HAP-1 (cell line): Measurements from ENCODE around the gene ELMOD3.
A peak's percentile ranks its signal among the peaks of the same experiment; 100 is the strongest.
"Not testable (repeated sequence)": the region's sequence is repeated elsewhere in the genome, so short reads cannot be mapped to it uniquely, and the experiment has no call there.

Experiments
- DNase-seq, 2 experiments: peaks; one replicate each; pipeline ENCODE4 v3.0.0-alpha.2; 2016 to 2020; ENCODE audit warnings: low spot score in 2 of 2
- H3K27me3 ChIP-seq: fragments of 250-450 bp; sonication (Bioruptor Pico); 2 replicates; pipeline ENCODE4 v1.5.1; 2020; ENCODE audit warnings: low read depth, mild to moderate bottlenecking, moderate library complexity
- H3K36me3 ChIP-seq: fragments of 250-450 bp; sonication (Bioruptor Pico); replicated peaks from 2 replicates; pipeline ENCODE4 v1.5.1; 2020; ENCODE audit warnings: mild to moderate bottlenecking
- H3K4me1 ChIP-seq: fragments of 250-450 bp; sonication (Bioruptor Pico); 2 replicates; pipeline ENCODE4 v1.5.1; 2020; ENCODE audit warnings: mild to moderate bottlenecking
- H3K4me3 ChIP-seq: fragments of 250-450 bp; sonication (Bioruptor Pico); 2 replicates; pipeline ENCODE4 v1.5.1; 2020; ENCODE audit warnings: mild to moderate bottlenecking, moderate library complexity
- H3K9me3 ChIP-seq: fragments of 250-450 bp; sonication (Bioruptor Pico); 2 replicates; pipeline ENCODE4 v1.5.1; 2020; ENCODE audit warnings: mild to moderate bottlenecking, moderate library complexity
- in situ Hi-C: fragments of 300-500 bp; cut with MboI; formaldehyde crosslinking; loops from 3 replicates; pipeline ENCODE4 v1.14.3; 2020; ENCODE audit warnings: low sequenced_read_pairs, inconsistent platforms, mixed read lengths

Gene ELMOD3

DNA sequence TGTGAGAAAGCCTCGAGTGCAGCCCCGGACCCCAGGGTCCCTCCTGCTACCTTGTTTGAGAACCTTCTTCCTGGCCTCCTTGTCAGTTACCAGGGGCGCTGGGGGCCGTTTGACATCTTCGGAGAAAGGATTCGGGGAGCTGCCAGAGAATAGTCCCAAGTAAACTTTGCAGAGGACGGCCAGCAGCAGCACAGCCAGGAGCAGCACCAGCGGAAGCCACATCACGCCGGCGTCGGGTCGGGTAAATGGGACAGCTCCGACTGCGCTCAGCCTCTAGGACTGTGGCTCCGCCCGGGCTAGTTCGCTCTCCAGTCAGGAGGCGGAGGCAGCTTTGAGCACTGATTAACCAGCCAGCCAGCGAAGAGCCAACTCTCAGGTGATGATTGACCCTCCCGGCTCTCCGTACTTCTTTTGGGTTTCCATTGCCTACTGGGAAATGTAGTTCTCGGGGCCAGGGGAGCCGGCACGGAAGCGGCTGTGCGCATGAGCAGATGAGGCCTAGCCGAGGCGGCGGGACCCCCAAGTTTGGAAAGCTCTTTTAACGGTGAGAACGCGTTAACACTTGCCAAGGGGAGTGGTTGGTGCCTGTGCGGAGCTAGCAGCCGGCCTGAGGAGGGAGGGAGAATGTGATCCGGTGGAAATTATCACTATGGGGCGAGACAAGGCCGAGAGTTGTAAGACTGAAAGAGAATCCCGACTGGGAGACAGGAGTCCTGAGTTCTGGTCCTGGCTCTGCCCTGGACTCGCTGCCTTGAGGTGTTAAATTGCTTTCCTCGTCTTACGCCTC, at the start of gene ELMOD3, which contains the start of gene RETSAT:
Gene ELMOD3, plus strand, starts transcription at position 484 of the 787 bp plus-strand sequence. CDS start 2,430 bp downstream, outside the sequence.
Gene RETSAT, minus strand, starts transcription at position 243 of the 787 bp plus-strand sequence. Its CDS starts 21 bp downstream, at position 222.
- Histone ChIP-seq H3K4me3 (peak within 1 kb of the TSS; percentile 74), H3K9me3 (no peaks in the 10 kb centered on the region), H3K27me3 (no peaks in the 10 kb centered on the region), H3K4me1 (no peaks in the 10 kb centered on the region; the same call in 1 of the 2 replicates), H3K36me3 (peaks cover 19% of the 10 kb centered on the region)
- peak; percentile 97 to 99 for DNase-seq
- in situ Hi-C loops = no loop called here

DNA sequence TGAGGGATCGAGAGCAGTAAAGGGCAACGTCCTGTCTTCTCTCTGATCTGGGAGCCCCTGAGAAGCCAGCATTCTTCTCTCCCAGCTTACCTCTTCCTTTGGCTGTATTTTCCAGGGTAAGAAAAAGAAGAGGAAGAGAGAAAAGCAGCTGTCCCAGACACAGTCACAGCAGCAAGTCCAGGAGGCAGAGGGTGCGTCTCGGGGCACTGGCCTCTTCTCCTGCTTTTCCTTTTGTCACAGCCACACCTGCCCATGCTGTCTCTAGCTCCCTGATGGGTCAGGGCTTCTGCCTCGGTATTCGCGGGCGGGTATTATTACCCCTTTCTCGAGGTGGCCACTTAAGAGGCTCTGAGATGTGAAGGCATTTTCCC, 47.1 kb upstream of the ELMOD3 start:
- DNase-seq = no peak
- Histone ChIP-seq H3K4me3 (no peak overlapping the region), H3K36me3 (peaks cover 48% of the 10 kb centered on the region), H3K4me1 (no peaks in the 10 kb centered on the region), H3K27me3 (no peaks in the 10 kb centered on the region), H3K9me3 (no peaks in the 10 kb centered on the region)
- in situ Hi-C loops = loop anchor here (25.0 kb wide), 1 partner anchor 820 kb away; no protein-coding TSS in a partner anchor

DNA sequence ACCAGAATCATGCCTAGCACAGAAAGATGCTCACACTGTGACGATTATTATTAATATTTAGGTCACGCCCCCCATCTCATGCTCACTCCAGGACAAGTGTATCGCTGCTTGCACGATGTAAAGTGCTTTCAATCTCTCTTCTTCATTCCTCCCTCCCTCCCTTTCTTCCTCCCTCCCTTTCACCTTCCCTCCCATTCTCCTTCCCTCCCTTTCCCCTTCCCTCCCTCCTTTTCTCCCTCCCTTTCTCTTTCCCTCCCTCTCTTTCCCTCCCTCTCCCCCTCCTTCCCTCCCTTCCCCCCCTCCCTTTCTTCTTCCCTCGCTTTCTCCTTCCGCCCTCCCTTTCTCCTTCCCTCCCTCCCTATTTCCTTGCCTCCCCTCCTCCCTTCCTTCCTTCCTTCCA, 46.4 kb upstream of the ELMOD3 start:
- Histone ChIP-seq H3K4me3 (no peak overlapping the region), H3K4me1 (no peaks in the 10 kb centered on the region), H3K36me3 (peaks cover 48% of the 10 kb centered on the region), H3K9me3 (no peaks in the 10 kb centered on the region), H3K27me3 (no peaks in the 10 kb centered on the region)
- in situ Hi-C loops = loop anchor here (25.0 kb wide), 1 partner anchor 821 kb away; no protein-coding TSS in a partner anchor
- DNase-seq = no peak

DNA sequence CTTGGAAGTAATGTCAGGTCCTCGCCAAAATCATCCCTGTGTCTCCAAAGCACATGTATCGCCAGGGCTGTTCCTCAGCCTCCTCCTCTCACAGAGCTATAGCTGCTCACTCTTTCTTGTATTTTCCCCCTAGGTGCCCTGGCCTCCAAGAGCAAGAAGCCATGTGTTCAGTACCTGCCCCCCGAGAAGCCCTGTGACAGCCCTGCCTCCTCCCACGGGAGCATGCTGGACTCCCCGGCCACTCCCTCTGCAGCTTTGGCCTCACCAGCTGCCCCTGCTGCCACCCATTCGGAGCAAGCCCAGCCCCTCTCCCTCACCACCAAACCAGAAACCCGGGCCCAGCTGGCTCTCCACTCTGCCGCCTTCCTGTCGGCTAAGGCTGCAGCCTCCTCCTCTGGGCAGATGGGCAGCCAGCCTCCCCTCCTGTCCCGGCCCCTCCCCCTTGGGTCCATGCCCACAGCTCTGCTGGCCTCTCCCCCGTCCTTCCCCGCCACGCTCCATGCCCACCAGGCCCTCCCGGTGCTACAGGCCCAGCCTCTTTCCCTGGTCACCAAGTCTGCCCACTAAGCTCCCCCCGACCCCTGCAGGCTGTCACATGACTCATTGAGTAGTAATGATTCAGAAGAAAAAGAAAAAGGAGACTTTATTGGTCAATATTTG, 45.5 kb upstream of the ELMOD3 start:
- in situ Hi-C loops = loop anchor here (25.0 kb wide), 1 partner anchor 822 kb away; no protein-coding TSS in a partner anchor

DNA sequence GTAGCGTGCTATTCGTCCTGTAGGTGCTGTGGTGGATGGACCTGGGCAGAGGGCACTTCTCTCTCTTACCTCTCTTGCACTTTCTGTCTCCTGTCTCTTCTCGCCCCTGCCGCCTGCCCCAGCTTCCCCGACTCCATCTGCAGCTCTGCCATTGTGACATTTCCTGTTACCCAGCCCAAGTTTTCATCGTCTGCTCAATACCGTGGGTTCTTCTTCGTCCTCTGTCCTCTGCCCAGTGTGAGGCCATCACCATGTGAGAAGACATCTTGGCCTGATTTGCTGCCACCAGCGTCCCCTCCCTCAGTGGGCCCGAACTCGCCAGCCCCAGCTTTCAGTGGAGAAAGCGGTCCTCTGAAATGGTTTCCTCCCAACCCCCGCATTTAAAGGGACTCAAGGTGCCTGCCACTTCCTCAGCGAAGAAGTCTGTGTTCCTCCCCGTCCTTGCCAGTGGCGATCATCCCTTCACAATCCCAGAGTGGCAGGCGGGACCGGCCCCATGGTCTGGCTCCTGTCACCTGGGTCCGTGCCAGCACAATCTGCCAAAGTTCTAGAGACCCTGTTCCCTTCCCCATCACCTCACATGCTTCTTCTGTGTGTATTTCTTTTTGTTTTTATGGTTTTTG, 44.8 kb upstream of the ELMOD3 start:
- DNase-seq = no peak
- Histone ChIP-seq H3K4me3 (no peak overlapping the region), H3K27me3 (no peaks in the 10 kb centered on the region), H3K36me3 (peaks cover 44% of the 10 kb centered on the region), H3K4me1 (no peaks in the 10 kb centered on the region), H3K9me3 (no peaks in the 10 kb centered on the region)
- in situ Hi-C loops = loop anchor here (25.0 kb wide), 1 partner anchor 823 kb away; no protein-coding TSS in a partner anchor

More for the DNA sequence above, 45.5 kb upstream of the ELMOD3 start:
- H3K36me3 ChIP-seq = peaks cover 48% of the 10 kb centered on the region
- no peaks in the 10 kb centered on the region for H3K27me3 ChIP-seq
- no peaks in the 10 kb centered on the region for H3K4me1 ChIP-seq
- no peak overlapping the region for H3K4me3 ChIP-seq
- DNase-seq = no peak
- H3K9me3 ChIP-seq = no peaks in the 10 kb centered on the region

DNA sequence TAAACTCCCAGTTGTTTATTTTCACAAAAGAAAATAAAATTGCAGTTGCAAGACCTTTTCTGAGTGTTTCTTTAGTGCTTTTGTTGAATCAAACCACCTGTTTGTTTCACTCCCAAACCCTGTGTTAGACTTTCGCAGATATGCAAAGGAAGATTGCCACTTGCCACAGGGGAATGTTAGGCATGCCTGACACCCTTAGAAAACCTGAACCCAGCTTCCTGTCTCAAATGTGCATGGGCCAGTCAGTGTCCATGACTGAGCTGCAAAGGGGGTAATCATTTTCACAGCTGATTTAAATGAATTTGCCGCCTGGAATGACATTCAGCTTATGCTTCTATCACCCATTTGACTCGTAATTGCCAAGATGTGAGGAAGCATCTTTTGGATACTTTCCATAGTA, 44.2 kb upstream of the ELMOD3 start:
- Histone ChIP-seq H3K9me3 (no peaks in the 10 kb centered on the region), H3K36me3 (peaks cover 39% of the 10 kb centered on the region), H3K4me1 (no peaks in the 10 kb centered on the region), H3K4me3 (no peak overlapping the region), H3K27me3 (no peaks in the 10 kb centered on the region)
- in situ Hi-C loops = loop anchor here (25.0 kb wide), 1 partner anchor 823 kb away; no protein-coding TSS in a partner anchor
- no peak for DNase-seq

DNA sequence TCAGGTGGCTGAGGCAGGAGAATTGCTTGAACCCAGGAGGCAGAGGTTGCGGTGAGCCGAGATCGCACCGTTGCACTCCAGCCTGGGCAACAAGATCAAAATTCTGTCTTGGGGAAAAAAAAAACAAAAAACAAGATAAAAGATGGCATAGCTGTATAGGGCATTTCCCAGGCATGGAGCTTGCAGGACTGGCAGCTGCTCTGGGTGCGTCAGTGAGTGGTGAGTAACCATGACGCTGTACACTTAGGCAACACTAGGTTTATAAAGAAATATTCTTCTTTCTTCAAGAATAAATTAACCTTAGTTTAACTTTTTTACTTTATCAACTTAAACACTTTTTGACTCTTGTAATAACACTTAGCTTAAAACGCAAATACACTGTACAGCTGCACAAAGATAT, 42.2 kb upstream of the ELMOD3 start:
- no peak for DNase-seq
- Histone ChIP-seq H3K4me1 (no peaks in the 10 kb centered on the region), H3K36me3 (peaks cover 26% of the 10 kb centered on the region), H3K4me3 (no peak overlapping the region), H3K27me3 (no peaks in the 10 kb centered on the region), H3K9me3 (no peaks in the 10 kb centered on the region)
- in situ Hi-C loops = loop anchor here (25.0 kb wide), 1 partner anchor 825 kb away; no protein-coding TSS in a partner anchor

DNA sequence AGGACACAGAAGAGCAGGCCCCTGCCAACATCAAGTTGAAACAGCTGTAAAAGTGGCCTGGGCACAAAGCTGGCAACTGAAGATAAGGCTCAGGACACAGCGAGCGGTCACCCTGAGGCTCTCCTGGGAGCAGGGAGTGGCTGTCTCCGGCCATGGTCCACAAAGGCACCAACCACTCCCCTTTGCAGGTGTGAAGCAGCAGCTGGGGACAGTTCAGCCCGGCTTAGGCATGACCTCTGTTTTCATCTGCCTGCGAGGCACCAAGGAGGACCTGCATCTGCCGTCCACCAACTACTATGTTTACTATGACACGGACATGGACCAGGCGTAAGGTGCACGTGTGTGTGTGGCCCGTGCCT, 39.7 kb upstream of the ELMOD3 start:
- H3K36me3 ChIP-seq = peaks cover 29% of the 10 kb centered on the region
- H3K4me1 ChIP-seq = no peaks in the 10 kb centered on the region
- in situ Hi-C loops = loop anchor here (25.0 kb wide), 1 partner anchor 828 kb away; no protein-coding TSS in a partner anchor
- no peak overlapping the region for H3K4me3 ChIP-seq
- DNase-seq = no peak
- no peaks in the 10 kb centered on the region for H3K9me3 ChIP-seq
- H3K27me3 ChIP-seq = no peaks in the 10 kb centered on the region

DNA sequence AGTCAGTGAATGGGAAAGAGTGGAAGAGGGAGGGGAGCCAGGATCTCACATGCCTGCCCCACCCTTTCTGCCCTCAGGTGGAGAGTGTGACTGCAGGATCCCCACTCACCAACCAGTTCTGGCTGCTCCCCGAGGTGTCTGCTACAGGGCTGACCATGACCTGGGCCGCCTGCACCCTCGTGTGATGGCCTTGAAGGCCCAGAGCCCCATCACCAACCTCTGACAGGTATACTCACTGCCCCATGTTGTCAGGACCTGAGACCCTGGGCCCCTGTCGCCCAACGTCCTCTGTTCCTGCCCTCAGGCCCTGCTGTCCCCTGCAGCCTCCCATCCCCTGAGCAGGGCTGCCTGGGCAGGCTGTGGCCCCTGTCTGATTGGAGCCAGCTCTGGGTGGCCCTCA, 38.6 kb upstream of the ELMOD3 start:
- DNase-seq, H3K9me3 ChIP-seq, H3K4me1 ChIP-seq, H3K27me3 ChIP-seq, H3K4me3 ChIP-seq: not testable (repeated sequence)
- in situ Hi-C loops = loop anchor here (25.0 kb wide), 1 partner anchor 829 kb away; no protein-coding TSS in a partner anchor
- peaks cover 32% of the 10 kb centered on the region for H3K36me3 ChIP-seq

DNA sequence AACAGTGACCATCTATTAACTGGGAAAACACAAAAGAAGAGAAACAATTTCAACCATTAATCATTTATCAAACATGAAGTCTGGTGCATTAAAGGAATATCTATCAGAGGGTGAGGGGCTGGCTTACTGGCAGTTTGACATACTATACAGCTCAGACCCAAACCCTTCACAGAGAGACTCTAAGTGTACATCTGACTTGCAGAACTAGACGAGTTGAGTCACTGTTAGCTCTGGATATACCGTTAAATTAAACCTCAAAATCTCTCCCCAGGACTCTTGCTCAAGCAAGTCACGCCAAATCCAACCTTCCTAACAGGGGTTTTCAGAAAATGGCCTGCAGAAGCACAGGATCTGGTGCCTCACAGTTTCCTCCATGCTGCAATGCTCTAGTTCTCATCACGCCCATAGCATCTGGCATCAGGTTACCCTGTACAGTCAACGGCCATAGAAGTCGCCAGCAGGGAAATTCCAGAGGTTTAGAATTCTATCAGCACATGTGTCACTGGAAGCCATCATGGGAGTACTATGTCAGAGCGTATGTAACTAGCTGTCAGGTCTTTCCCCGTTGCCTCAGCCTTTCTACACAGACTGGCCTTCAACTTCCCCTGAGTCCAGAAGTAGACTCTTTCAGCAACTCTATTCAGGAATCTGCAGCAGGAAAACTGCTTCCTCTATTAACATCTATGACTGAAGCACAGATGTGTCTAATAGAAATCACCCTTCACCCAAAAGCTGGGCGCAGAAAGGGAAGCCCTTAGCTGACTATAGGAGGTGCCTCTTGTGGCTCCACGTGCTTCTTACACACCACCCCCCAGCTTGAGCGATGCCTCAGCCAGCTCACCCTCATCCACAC, 36.1 kb upstream of the ELMOD3 start:
- no peak for DNase-seq
- H3K27me3 ChIP-seq = no peaks in the 10 kb centered on the region
- no peak overlapping the region for H3K4me3 ChIP-seq
- H3K36me3 ChIP-seq = peaks cover 56% of the 10 kb centered on the region
- H3K4me1 ChIP-seq = no peaks in the 10 kb centered on the region
- no peaks in the 10 kb centered on the region for H3K9me3 ChIP-seq
- in situ Hi-C loops = loop anchor here (25.0 kb wide), 1 partner anchor 831 kb away; no protein-coding TSS in a partner anchor

DNA sequence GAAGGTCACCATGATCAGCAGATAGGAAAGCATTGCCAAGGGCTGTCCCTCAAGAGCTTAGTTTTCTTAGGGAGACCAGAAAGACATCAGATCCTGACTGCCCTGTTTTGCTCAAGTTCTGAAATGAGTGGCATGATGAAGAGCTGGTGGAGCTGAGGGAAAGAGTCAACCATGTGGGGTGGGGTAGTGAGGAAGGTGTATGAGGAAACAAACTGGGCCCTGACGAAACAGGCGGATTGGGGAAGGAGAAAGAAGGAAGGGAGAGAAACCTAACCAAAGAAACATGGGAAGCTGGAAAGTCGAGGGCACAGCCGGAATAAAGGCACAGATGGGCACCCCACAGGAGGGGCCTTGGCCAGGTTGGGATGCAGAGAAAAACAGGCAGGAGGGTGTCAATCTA, 34.8 kb upstream of the ELMOD3 start:
- in situ Hi-C loops = loop anchor here (25.0 kb wide), 1 partner anchor 832 kb away; no protein-coding TSS in a partner anchor
- H3K27me3 ChIP-seq = no peaks in the 10 kb centered on the region
- peaks cover 70% of the 10 kb centered on the region for H3K36me3 ChIP-seq
- H3K9me3 ChIP-seq = no peaks in the 10 kb centered on the region
- H3K4me1 ChIP-seq = no peaks in the 10 kb centered on the region
- DNase-seq = no peak
- H3K4me3 ChIP-seq = no peak overlapping the region

DNA sequence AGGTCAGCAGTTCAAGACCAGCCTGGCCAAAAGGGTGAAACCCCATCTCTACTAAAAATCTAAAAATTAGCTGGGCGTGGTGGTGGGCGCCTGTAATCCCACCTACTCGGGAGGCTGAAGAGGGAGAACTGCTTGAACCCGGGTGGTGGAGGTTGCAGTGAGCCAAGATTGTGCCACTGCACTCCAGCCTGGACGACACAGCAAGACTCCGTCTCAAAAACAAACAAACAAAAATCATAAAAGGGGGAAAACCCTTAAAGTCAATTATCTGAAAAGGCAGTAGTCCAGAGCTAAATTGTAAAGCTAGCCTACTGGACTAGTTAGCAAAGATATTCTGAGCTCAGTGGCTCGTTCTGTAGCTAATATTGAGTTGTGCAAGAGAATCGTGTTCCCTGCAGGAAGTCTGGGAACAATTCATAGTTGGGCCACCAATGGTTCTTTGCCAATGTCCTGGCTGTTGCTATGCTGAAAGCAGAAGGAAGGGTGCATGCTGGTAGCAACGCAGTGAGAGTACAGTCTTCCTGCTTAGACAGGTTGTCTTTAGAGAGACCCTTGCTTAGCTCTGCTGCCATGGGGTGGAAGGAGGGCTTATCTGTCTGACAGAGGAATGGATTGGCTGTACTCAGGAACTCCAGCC, 31.1 kb upstream of the ELMOD3 start:
- Histone ChIP-seq H3K4me3 (no peak overlapping the region), H3K9me3 (no peaks in the 10 kb centered on the region), H3K4me1 (peaks cover 6% of the 10 kb centered on the region), H3K27me3 (no peaks in the 10 kb centered on the region), H3K36me3 (peaks cover 61% of the 10 kb centered on the region)
- no peak for DNase-seq
- in situ Hi-C loops = loop anchor here (25.0 kb wide), 1 partner anchor 836 kb away; no protein-coding TSS in a partner anchor
